ENCODE results near the gene AQP1.

Gene AQP1

GRCh38 chr7:30894009-30894408 lies 17.6 kb upstream of the AQP1 start:
- peaks cover 0 to 11% (median 0%) of the 10 kb centered on the region in 3 donors for H3K36me3 ChIP-seq
- H3K4me1 ChIP-seq, result peaks cover 0 to 68% (median 47%) of the 10 kb centered on the region in 4 donors
- intact Hi-C loops (cut with DNase I; ENCODE audit: low total_unique reads), result no loop called here
- DNase-seq, result no peak
- H3K9me3 ChIP-seq, result no peaks in the 10 kb centered on the region
- no peak overlapping the region for H3K4me3 ChIP-seq
- no peaks in the 10 kb centered on the region for H3K27me3 ChIP-seq
- H3K27ac ChIP-seq, result peak overlapping the region; percentile 80 to 84
- TF ChIP-seq CTCF (IDR thresholded peaks at IDR 0.05), result no peak

- Histone ChIP-seq H3K4me3 (no peak overlapping the region), H3K4me1 (peaks cover 0 to 68% (median 53%) of the 10 kb centered on the region in 4 donors), H3K27ac (peak overlapping the region; percentile 80 to 84), H3K27me3 (no peaks in the 10 kb centered on the region), H3K36me3 (peaks cover 0 to 11% (median 0%) of the 10 kb centered on the region in 3 donors), H3K9me3 (no peaks in the 10 kb centered on the region)
- intact Hi-C loops (cut with DNase I; ENCODE audit: low total_unique reads), result no loop called here
- no peak for TF ChIP-seq CTCF (IDR thresholded peaks at IDR 0.05)
- no peak for DNase-seq
Measured at GRCh38 chr7:30894866-30895605, 16.6 kb upstream of the AQP1 start.

- peaks cover 0 to 77% (median 58%) of the 10 kb centered on the region in 4 donors for H3K4me1 ChIP-seq
Measured at GRCh38 chr7:30896036-30896435, 15.6 kb upstream of the AQP1 start.

GRCh38 chr7:30896783-30897637 lies 14.6 kb upstream of the AQP1 start:
- no peak for DNase-seq
- Histone ChIP-seq H3K4me1 (peaks cover 0 to 77% (median 58%) of the 10 kb centered on the region in 4 donors), H3K4me3 (no peak overlapping the region), H3K36me3 (peaks cover 0 to 6% (median 0%) of the 10 kb centered on the region in 3 donors), H3K27me3 (no peaks in the 10 kb centered on the region), H3K9me3 (no peaks in the 10 kb centered on the region), H3K27ac (no peak overlapping the region)
- intact Hi-C loops (cut with DNase I; ENCODE audit: low total_unique reads), result no loop called here
- no peak for TF ChIP-seq CTCF (IDR thresholded peaks at IDR 0.05)

More at GRCh38 chr7:30896036-30896435, 15.6 kb upstream of the AQP1 start:
- no peaks in the 10 kb centered on the region for H3K9me3 ChIP-seq
- TF ChIP-seq CTCF (IDR thresholded peaks at IDR 0.05), result no peak
- H3K27me3 ChIP-seq, result no peaks in the 10 kb centered on the region
- peaks cover 0 to 8% (median 0%) of the 10 kb centered on the region in 3 donors for H3K36me3 ChIP-seq
- H3K27ac ChIP-seq, result peak overlapping the region in 1 of 2 donors; percentile 84
- no peak for DNase-seq
- no peak overlapping the region for H3K4me3 ChIP-seq
- intact Hi-C loops (cut with DNase I; ENCODE audit: low total_unique reads), result no loop called here

- TF ChIP-seq CTCF (IDR thresholded peaks at IDR 0.05), result no peak
- Histone ChIP-seq H3K9me3 (no peaks in the 10 kb centered on the region), H3K27ac (no peak overlapping the region), H3K4me1 (peaks cover 0 to 76% (median 56%) of the 10 kb centered on the region in 4 donors), H3K4me3 (no peak overlapping the region), H3K27me3 (no peaks in the 10 kb centered on the region), H3K36me3 (no peaks in the 10 kb centered on the region)
- intact Hi-C loops (cut with DNase I; ENCODE audit: low total_unique reads), result no loop called here
- DNase-seq, result no peak
Measured at GRCh38 chr7:30897770-30898169, 13.9 kb upstream of the AQP1 start.
